ENCODE data around the gene PLCH1. TPM values are rescaled to one million over a fixed set of nuclear protein-coding genes. Genes with fewer than 3 reads are reported as not detected.

PLCH1 gene
- total and polyA plus RNA-seq, 10 of the 15 experiments (the other 5 are each of a cell fraction or from before 2014, with no cell fraction given), result 0.03 to 0.22 (median 0.04) TPM; not detected in 5

DNA sequence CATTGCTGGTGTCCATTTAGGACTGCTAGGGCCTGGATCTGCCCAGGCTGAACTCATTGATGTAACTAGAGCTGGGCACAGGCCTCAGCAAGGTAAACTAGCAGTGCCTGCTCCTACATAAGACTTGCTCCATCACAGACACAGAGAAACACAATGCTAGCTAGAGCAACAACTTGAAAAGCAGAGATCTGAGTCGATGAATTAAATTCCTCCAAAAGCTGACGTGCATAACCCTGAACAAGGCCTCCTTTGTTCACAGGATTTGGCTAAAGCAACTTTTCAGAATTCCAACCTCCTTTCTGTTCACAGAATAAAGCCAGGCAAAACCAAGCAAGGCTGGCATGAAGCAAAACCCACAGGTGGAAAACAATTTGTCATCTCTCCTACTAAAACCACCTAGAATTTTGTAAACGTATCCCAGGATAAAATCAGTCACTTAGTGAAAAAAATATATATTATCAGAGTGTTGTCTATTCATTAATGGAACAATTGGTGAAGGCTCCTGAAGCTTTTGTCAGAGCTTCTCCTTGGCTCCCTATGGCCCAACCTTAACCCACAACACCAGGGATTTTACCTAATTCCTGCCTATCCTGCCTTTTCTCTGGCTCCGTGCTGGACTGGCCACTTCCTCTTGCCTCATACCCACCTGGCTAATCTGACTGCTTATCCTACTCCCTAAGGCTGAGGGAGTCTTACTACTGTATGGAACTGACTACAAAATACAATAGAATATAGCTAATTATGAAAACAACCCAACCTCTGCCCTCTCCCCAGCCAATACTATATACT lies 39.9 kb downstream of the PLCH1 start:
- POLR2A ChIA-PET, result no interaction called here

More for the DNA sequence above, 39.9 kb downstream of the PLCH1 start:
- no peak for DNase-seq (ENCODE audit: low read depth, low spot score)
- Histone ChIP-seq H3K4me3 (no peak overlapping the region), H3K9ac (ENCODE audit: control insufficient read depth, insufficient read depth, low read length) (no peak overlapping the region), H3K4me1 (ENCODE audit: control insufficient read depth, insufficient read depth, low read length) (no peaks in the 10 kb centered on the region), H2AFZ (ENCODE audit: control insufficient read depth, low read depth, low read length) (no peak overlapping the region), H3K27me3 (replicated peaks in 1 of 2; ENCODE audit: control insufficient read depth in 2 of 2, insufficient read depth in 2 of 2, low read length in 1 of 2) (no peaks in the 10 kb centered on the region), H3K4me2 (ENCODE audit: control insufficient read depth, insufficient read depth) (no peak overlapping the region), H3K9me3 (replicated peaks; ENCODE audit: control insufficient read depth, insufficient read depth, low read length) (no peaks in the 10 kb centered on the region), H3K27ac (ENCODE audit: control insufficient read depth, insufficient read depth) (no peak overlapping the region), H3K79me2 (ENCODE audit: control insufficient read depth, insufficient read depth, low read length) (no peaks in the 10 kb centered on the region), H4K20me1 (ENCODE audit: control insufficient read depth, insufficient read depth) (no peaks in the 10 kb centered on the region), H3K36me3 (ENCODE audit: control insufficient read depth in 2 of 2, insufficient read depth in 2 of 2, low read length in 1 of 2) (no peaks in the 10 kb centered on the region)
- 4% methylated on average over 4 of the region's 4 CpGs for WGBS (ENCODE audit: insufficient coverage, insufficient replicate concordance, low lambda C conversion rate, missing lambda C conversion rate)
- intact Hi-C loops (cut with micrococcal nuclease; ENCODE audit: unreplicated experiment), result loop anchor here (5.0 kb wide), 2 partner anchors 133 to 948 kb away; no protein-coding TSS in a partner anchor
- TF ChIP-seq TCF7 (IDR thresholded peaks at IDR 0.05; ENCODE audit: borderline replicate concordance), result no peak
- no peak for TF ChIP-seq MTA2 (IDR thresholded peaks at IDR 0.05; ENCODE audit: low read depth)
- TF ChIP-seq GATAD2B (conservative IDR thresholded peaks at IDR 0.05; ENCODE audit: low read depth), result no peak
- no peak for TF ChIP-seq SUZ12 (IDR thresholded peaks at IDR 0.05; ENCODE audit: unreplicated experiment)
- no peak for TF ChIP-seq POLR2AphosphoS5 (IDR thresholded peaks at IDR 0.05; ENCODE audit: low read length)
- TF ChIP-seq, protein P1, sequence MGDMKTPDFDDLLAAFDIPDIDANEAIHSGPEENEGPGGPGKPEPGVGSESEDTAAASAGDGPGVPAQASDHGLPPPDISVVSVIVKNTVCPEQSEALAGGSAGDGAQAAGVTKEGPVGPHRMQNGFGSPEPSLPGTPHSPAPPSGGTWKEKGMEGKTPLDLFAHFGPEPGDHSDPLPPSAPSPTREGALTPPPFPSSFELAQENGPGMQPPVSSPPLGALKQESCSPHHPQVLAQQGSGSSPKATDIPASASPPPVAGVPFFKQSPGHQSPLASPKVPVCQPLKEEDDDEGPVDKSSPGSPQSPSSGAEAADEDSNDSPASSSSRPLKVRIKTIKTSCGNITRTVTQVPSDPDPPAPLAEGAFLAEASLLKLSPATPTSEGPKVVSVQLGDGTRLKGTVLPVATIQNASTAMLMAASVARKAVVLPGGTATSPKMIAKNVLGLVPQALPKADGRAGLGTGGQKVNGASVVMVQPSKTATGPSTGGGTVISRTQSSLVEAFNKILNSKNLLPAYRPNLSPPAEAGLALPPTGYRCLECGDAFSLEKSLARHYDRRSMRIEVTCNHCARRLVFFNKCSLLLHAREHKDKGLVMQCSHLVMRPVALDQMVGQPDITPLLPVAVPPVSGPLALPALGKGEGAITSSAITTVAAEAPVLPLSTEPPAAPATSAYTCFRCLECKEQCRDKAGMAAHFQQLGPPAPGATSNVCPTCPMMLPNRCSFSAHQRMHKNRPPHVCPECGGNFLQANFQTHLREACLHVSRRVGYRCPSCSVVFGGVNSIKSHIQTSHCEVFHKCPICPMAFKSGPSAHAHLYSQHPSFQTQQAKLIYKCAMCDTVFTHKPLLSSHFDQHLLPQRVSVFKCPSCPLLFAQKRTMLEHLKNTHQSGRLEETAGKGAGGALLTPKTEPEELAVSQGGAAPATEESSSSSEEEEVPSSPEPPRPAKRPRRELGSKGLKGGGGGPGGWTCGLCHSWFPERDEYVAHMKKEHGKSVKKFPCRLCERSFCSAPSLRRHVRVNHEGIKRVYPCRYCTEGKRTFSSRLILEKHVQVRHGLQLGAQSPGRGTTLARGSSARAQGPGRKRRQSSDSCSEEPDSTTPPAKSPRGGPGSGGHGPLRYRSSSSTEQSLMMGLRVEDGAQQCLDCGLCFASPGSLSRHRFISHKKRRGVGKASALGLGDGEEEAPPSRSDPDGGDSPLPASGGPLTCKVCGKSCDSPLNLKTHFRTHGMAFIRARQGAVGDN (IDR thresholded peaks at IDR 0.05), result no peak
- TF ChIP-seq HDGF (IDR thresholded peaks at IDR 0.05), result no peak
- TF ChIP-seq JUND (IDR thresholded peaks at IDR 0.05; ENCODE audit: low read depth, low read length), result no peak
- TF ChIP-seq BRCA1 (IDR thresholded peaks at IDR 0.05; ENCODE audit: low read depth, low read length), result no peak
- no peak for TF ChIP-seq CREM (IDR thresholded peaks at IDR 0.05; ENCODE audit: low read depth)
- TF ChIP-seq ZBED1 (IDR thresholded peaks at IDR 0.05; ENCODE audit: borderline replicate concordance), result no peak
- TF ChIP-seq, protein P2, sequence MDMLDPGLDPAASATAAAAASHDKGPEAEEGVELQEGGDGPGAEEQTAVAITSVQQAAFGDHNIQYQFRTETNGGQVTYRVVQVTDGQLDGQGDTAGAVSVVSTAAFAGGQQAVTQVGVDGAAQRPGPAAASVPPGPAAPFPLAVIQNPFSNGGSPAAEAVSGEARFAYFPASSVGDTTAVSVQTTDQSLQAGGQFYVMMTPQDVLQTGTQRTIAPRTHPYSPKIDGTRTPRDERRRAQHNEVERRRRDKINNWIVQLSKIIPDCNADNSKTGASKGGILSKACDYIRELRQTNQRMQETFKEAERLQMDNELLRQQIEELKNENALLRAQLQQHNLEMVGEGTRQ (IDR thresholded peaks at IDR 0.05; ENCODE audit: borderline replicate concordance, low read depth, low read length), result no peak
- FAIRE-seq, result no peak
- in situ Hi-C loops (cut with MboI), result loop anchor here (5.0 kb wide), 2 partner anchors 323 to 348 kb away; no protein-coding TSS in a partner anchor
- ChIA-PET RAD21 (ENCODE audit: unreplicated experiment) (no interaction called here), SMC1A (ENCODE audit: uncharacterized antibody, unreplicated experiment) (no interaction called here), CTCF (interaction anchor here (0.8 to 5.8 kb wide), 3 partner anchors 18 to 323 kb away, joined by 3 to 64 read pairs (median 3); partner anchors contain the start of gene C3orf33)
- ATAC-seq, result no peak
- no TSS peak for BruUV-seq (replicated peaks)
